IMR-90 (cell line): ENCODE results near the gene COL3A1. TPM values are rescaled to one million over a fixed set of nuclear protein-coding genes. Genes with fewer than 3 reads are reported as not detected.

Experiments used
- ATAC-seq: fragments of 200-7000 bp; cut with Tn5 transposase; 2 replicates; pipeline ENCODE4 v1.9.1; 2020; ENCODE audit warnings: low read depth, mild to moderate bottlenecking, moderate library complexity
- BruUV-seq: library from RNA; stranded (reverse); fragments of 400-500 nt; replicated peaks from 2 replicates; lab custom pipeline; 2021; lab: Mats Ljungman, UMichigan
- CTCF ChIA-PET: fragments of 300-600 bp; formaldehyde crosslinking; extraction: SDS; loops from one replicate; lab custom pipeline; 2021; ENCODE audit warnings: antibody characterized with exemption; lab: Yijun Ruan, JAX
- POLR2A ChIA-PET: fragments of 300-600 bp; sonication (Branson Sonifier 250); formaldehyde crosslinking; loops from one replicate; lab custom pipeline; 2022; ENCODE audit warnings: antibody characterized with exemption; ENCODE audit not compliant: unreplicated experiment; lab: Charles Lee
- DNase-seq: peaks from one replicate; pipeline ENCODE4 v3.0.0; 2013
- H2AFZ ChIP-seq: replicated peaks from 2 replicates; pipeline ENCODE3; 2013; ENCODE audit warnings: low read length, mild to moderate bottlenecking; ENCODE audit not compliant: poor library complexity
- H2AK5ac ChIP-seq: 2 replicates; pipeline ENCODE4 v1.6.1; 2013; ENCODE audit warnings: low read depth, low read length, inconsistent platforms
- H2AK9ac ChIP-seq: replicated peaks from 2 replicates; pipeline ENCODE3; 2013; ENCODE audit warnings: mild to moderate bottlenecking, low read depth, low read length, moderate library complexity; ENCODE audit not compliant: poor library complexity
- H2BK120ac ChIP-seq: 2 replicates; pipeline ENCODE4 v1.6.1; 2013; ENCODE audit warnings: low read depth, low read length, inconsistent platforms
- H2BK15ac ChIP-seq: 3 replicates; pipeline ENCODE4 v1.6.1; 2013; ENCODE audit warnings: low read depth, low read length, inconsistent platforms
- H2BK20ac ChIP-seq: 2 replicates; pipeline ENCODE4 v1.6.1; 2013; ENCODE audit warnings: low read depth, mild to moderate bottlenecking, inconsistent platforms, low read length, moderate library complexity
- H2BK5ac ChIP-seq: 2 replicates; pipeline ENCODE4 v1.6.1; 2013; ENCODE audit warnings: mild to moderate bottlenecking, low read depth, low read length, inconsistent platforms; ENCODE audit not compliant: poor library complexity, severe bottlenecking
- H3K14ac ChIP-seq: replicated peaks from 2 replicates; pipeline ENCODE4 v1.6.1; 2013; ENCODE audit warnings: low read depth, low read length, inconsistent platforms
- H3K18ac ChIP-seq: 2 replicates; pipeline ENCODE4 v1.6.1; 2013; ENCODE audit warnings: low read depth, low read length, control low read depth
- H3K23ac ChIP-seq: 2 replicates; pipeline ENCODE4 v1.6.1; 2013; ENCODE audit warnings: low read depth, low read length, inconsistent platforms
- H3K27ac ChIP-seq: 2 replicates; pipeline ENCODE4 v1.5.1; 2013; ENCODE audit warnings: mild to moderate bottlenecking, control low read depth, low read length; ENCODE audit not compliant: insufficient read depth
- H3K27me3 ChIP-seq: 2 replicates; pipeline ENCODE4 v1.6.1; 2013; ENCODE audit warnings: low read length; ENCODE audit not compliant: control insufficient read depth, insufficient read depth
- H3K36me3 ChIP-seq: 2 replicates; pipeline ENCODE4 v1.6.1; 2013; ENCODE audit warnings: low read length, mixed read lengths; ENCODE audit not compliant: control insufficient read depth, insufficient read depth
- H3K4ac ChIP-seq: 2 replicates; pipeline ENCODE4 v1.6.1; 2013; ENCODE audit warnings: low read depth, low read length, inconsistent platforms
- H3K4me1 ChIP-seq: 2 replicates; pipeline ENCODE4 v1.6.1; 2013; ENCODE audit warnings: low read length, mixed read lengths; ENCODE audit not compliant: control insufficient read depth, insufficient read depth
- H3K4me2 ChIP-seq: 2 replicates; pipeline ENCODE4 v1.6.1; 2013; ENCODE audit warnings: low read depth, mild to moderate bottlenecking, control low read depth, low read length, moderate library complexity
- H3K4me3 ChIP-seq: 2 replicates; pipeline ENCODE4 v1.5.1; 2013; ENCODE audit warnings: low read depth, mild to moderate bottlenecking, control low read depth, low read length, moderate library complexity; ENCODE audit not compliant: insufficient read depth
- H3K56ac ChIP-seq: 2 replicates; pipeline ENCODE4 v1.6.1; 2013; ENCODE audit warnings: low read length, inconsistent platforms; ENCODE audit not compliant: insufficient read depth; ENCODE audit errors: extremely low read depth
- H3K79me1 ChIP-seq, 2 experiments: 2 replicates each; pipeline ENCODE4 v1.6.1; 2013; ENCODE audit warnings: low read length in 2 of 2, inconsistent platforms in 1 of 2, low read depth in 1 of 2
- H3K9ac ChIP-seq: 2 replicates; pipeline ENCODE4 v1.6.1; 2013; ENCODE audit warnings: low read depth, low read length, control low read depth
- H3K9me1 ChIP-seq: 2 replicates; pipeline ENCODE4 v1.6.1; 2013; ENCODE audit warnings: low read length, inconsistent platforms; ENCODE audit not compliant: insufficient read depth
- H3K9me3 ChIP-seq: 2 replicates; pipeline ENCODE4 v1.6.1; 2013; ENCODE audit warnings: low read length; ENCODE audit not compliant: control insufficient read depth, insufficient read depth
- H4K20me1 ChIP-seq: 2 replicates; pipeline ENCODE4 v1.6.1; 2013; ENCODE audit warnings: low read length, inconsistent platforms; ENCODE audit not compliant: insufficient read depth
- H4K5ac ChIP-seq: 2 replicates; pipeline ENCODE4 v1.6.1; 2013; ENCODE audit warnings: mild to moderate bottlenecking, low read depth, low read length, control low read depth
- H4K8ac ChIP-seq, 2 experiments: 2 replicates each; pipeline ENCODE4 v1.6.1; 2013; ENCODE audit warnings: low read depth in 2 of 2, low read length in 2 of 2, control low read depth in 1 of 2, inconsistent platforms in 1 of 2
- H4K91ac ChIP-seq: 2 replicates; pipeline ENCODE4 v1.6.1; 2013; ENCODE audit warnings: low read depth, low read length, inconsistent platforms; ENCODE audit not compliant: insufficient read depth
- BHLHE40 ChIP-seq: fragments of 150-350 bp; IDR thresholded peaks from 2 replicates; pipeline ENCODE4 v1.6.1; 2016; ENCODE audit warnings: mild to moderate bottlenecking, low read depth, low read length
- CEBPB ChIP-seq: IDR thresholded peaks from 2 replicates; pipeline ENCODE4 v1.6.1; 2012; ENCODE audit warnings: low read depth, low read length, improper control_type of control experiment
- CHD1 ChIP-seq: IDR thresholded peaks from 2 replicates; pipeline ENCODE4 v1.6.1; 2012; ENCODE audit warnings: low read depth, low read length, improper control_type of control experiment
- FOS ChIP-seq: fragments of 150-350 bp; IDR thresholded peaks from 2 replicates; pipeline ENCODE4 v1.6.1; 2016; ENCODE audit warnings: low read depth, low read length
- MAZ ChIP-seq: IDR thresholded peaks from 2 replicates; pipeline ENCODE4 v1.6.1; 2012; ENCODE audit warnings: low read depth, mild to moderate bottlenecking, low read length, improper control_type of control experiment, moderate library complexity, borderline replicate concordance
- MXI1 ChIP-seq: IDR thresholded peaks from 2 replicates; pipeline ENCODE4 v1.6.1; 2012; ENCODE audit warnings: low read depth, mild to moderate bottlenecking, low read length, moderate library complexity, borderline replicate concordance
- NFE2L2 ChIP-seq: fragments of 150-350 bp; IDR thresholded peaks from 2 replicates; pipeline ENCODE4 v1.6.1; 2016; ENCODE audit warnings: low read depth, mild to moderate bottlenecking, low read length
- POLR2A ChIP-seq: IDR thresholded peaks from 2 replicates; pipeline ENCODE4 v1.6.1; 2012; ENCODE audit warnings: mild to moderate bottlenecking, low read depth, low read length
- RAD21 ChIP-seq: IDR thresholded peaks from 2 replicates; pipeline ENCODE4 v1.6.1; 2012; ENCODE audit warnings: low read length, improper control_type of control experiment
- RCOR1 ChIP-seq: IDR thresholded peaks from 2 replicates; pipeline ENCODE4 v1.6.1; 2012; ENCODE audit warnings: mild to moderate bottlenecking, low read length, improper control_type of control experiment; ENCODE audit not compliant: insufficient replicate concordance
- RFX5 ChIP-seq: IDR thresholded peaks from 2 replicates; pipeline ENCODE4 v1.8.0; 2012; ENCODE audit warnings: low read depth, mild to moderate bottlenecking, low read length, moderate library complexity
- SMC3 ChIP-seq: fragments of 150-350 bp; IDR thresholded peaks from 2 replicates; pipeline ENCODE4 v1.6.1; 2016; ENCODE audit warnings: low read depth, mild to moderate bottlenecking, antibody characterized with exemption, low read length, moderate library complexity
- WGBS, 2 experiments: methylation state at CpG; one replicate each; pipeline versions ENCODE4 v1.1.5 to v1.1.7; 2013; ENCODE audit warnings: missing lambda C conversion rate in 2 of 2; ENCODE audit not compliant: insufficient read length in 1 of 2; ENCODE audit errors: extremely low coverage in 2 of 2; 5-methylcytosine and 5-hydroxymethylcytosine counted together
- dilution Hi-C: fragments of 300-500 bp; cut with HindIII; formaldehyde crosslinking; loops from one replicate; pipeline ENCODE4 v1.14.3; 2018; ENCODE audit warnings: low sequenced_read_pairs; ENCODE audit not compliant: unreplicated experiment
- in situ Hi-C: fragments of 300-500 bp; cut with MboI; formaldehyde crosslinking; loops from 3 replicates; pipeline ENCODE4 v1.14.3; 2019; ENCODE audit warnings: low sequenced_read_pairs, inconsistent platforms, mixed read lengths
- intact Hi-C: fragments of 100-400 bp; cut with micrococcal nuclease; formaldehyde crosslinking; loops from 2 replicates; pipeline ENCODE4 v1.10.0; 2022
- polyA plus RNA-seq, 3 experiments: library from polyadenylated mRNA; depleted of rRNA; stranded (reverse); fragments of >200 nt; gene quantifications; 2 replicates each; pipeline ENCODE4 v1.2.3, GENCODE V29; 2012; ENCODE audit warnings: low replicate concordance in 1 of 3
- total RNA-seq: library from RNA; depleted of rRNA; stranded (reverse); fragments of >200 nt; gene quantifications from 2 replicates; pipeline ENCODE4 v1.2.3, GENCODE V29; 2012
- TF ChIP-seq, protein P1 (sequence below): fragments of 150-350 bp; IDR thresholded peaks from 2 replicates; pipeline ENCODE4 v1.6.1; 2017; ENCODE audit warnings: mild to moderate bottlenecking, antibody characterized with exemption, low read length, low read depth
- TF ChIP-seq, protein P2 (sequence below): fragments of 150-350 bp; IDR thresholded peaks from 2 replicates; pipeline ENCODE4 v1.6.1; 2016; ENCODE audit warnings: low read depth, mild to moderate bottlenecking, low read length, moderate library complexity, borderline replicate concordance

The COL3A1 gene
- total and polyA plus RNA-seq, 2 of the 4 experiments (the other 2 are of a cell fraction), result 402 to 408 TPM

DNA sequence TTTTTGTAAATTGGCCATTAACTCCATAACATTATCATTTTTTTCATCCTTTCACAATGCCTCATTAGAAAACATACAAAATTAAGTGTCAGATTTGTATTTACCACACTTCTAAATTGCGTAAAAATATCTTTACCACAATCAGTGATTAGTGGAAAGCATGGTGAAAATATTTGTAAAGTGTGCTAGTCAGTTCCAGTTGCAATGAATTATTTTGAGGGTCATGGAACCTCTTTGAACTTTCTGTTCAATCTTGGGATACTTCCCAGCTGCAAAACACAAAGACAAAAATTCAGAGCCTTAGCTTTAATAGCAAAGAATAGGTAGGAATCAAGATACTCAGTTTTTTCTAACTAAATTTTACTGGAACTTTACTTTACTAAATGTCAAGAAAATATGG lies 4.0 kb upstream of the COL3A1 start:
- H4K8ac ChIP-seq, result peak overlapping the region in 1 of 2 experiments; percentile 15; a peak in 2 of 4 replicates
- H3K18ac ChIP-seq, result peak overlapping the region; percentile 89; the same call in 1 of the 2 replicates
- H3K4me3 ChIP-seq, result no peak overlapping the region
- H4K91ac ChIP-seq, result no peak overlapping the region
- in situ Hi-C loops, result loop anchor here (10.0 kb wide), 1 partner anchor 185 kb away; no protein-coding TSS in a partner anchor
- ATAC-seq, result no peak
- peak overlapping the region; percentile 70 for H2BK5ac ChIP-seq
- no peak overlapping the region for H3K4ac ChIP-seq
- no peaks in the 10 kb centered on the region for H3K36me3 ChIP-seq
- no peak overlapping the region for H2AK9ac ChIP-seq
- CTCF ChIA-PET, result no interaction called here
- WGBS, 2 experiments, result no CpG with 5 or more reads among the region's 1 CpG
- dilution Hi-C loops, result no loop called here
- no peak overlapping the region for H2AK5ac ChIP-seq
- H2BK15ac ChIP-seq, result no peak overlapping the region
- 0 out of 2 replicates have a peak overlapping the region, but pooled peaks have one; percentile 17 for H2BK20ac ChIP-seq
- H2BK120ac ChIP-seq, result peak overlapping the region; percentile 54; the same call in 1 of the 2 replicates
- peaks cover 7% of the 10 kb centered on the region for H3K4me1 ChIP-seq
- H3K4me2 ChIP-seq, result peak overlapping the region; percentile 74
- no peaks in the 10 kb centered on the region for H4K20me1 ChIP-seq
- H3K14ac ChIP-seq, result no peak overlapping the region; the same call in 1 of the 2 replicates
- peaks cover 3 to 4% of the 10 kb centered on the region in 2 experiments; a peak in 2 of 4 replicates for H3K79me1 ChIP-seq
- POLR2A ChIA-PET, result interaction anchor here (1.6 kb wide), 1 partner anchor 8 kb away, joined by 6 read pairs; no protein-coding TSS in a partner anchor
- H3K27ac ChIP-seq, result peak overlapping the region; percentile 57; the same call in 1 of the 2 replicates
- no peak for DNase-seq
- H4K5ac ChIP-seq, result peak overlapping the region; percentile 53; the same call in 1 of the 2 replicates
- H3K9me3 ChIP-seq, result no peaks in the 10 kb centered on the region
- no peak overlapping the region for H3K56ac ChIP-seq
- H3K23ac ChIP-seq, result no peak overlapping the region
- no peak overlapping the region for H2AFZ ChIP-seq
- no peaks in the 10 kb centered on the region; the same call in 1 of the 2 replicates for H3K9me1 ChIP-seq
- H3K9ac ChIP-seq, result peak overlapping the region; percentile 19
- no TSS peak for BruUV-seq
- no peak for TF ChIP-seq CHD1
- no peak for TF ChIP-seq RCOR1
- TF ChIP-seq MAZ, result no peak
- no peak for TF ChIP-seq NFE2L2
- no peak for TF ChIP-seq MXI1
- no peak for TF ChIP-seq BHLHE40
- TF ChIP-seq POLR2A, result no peak
- TF ChIP-seq, protein P1, sequence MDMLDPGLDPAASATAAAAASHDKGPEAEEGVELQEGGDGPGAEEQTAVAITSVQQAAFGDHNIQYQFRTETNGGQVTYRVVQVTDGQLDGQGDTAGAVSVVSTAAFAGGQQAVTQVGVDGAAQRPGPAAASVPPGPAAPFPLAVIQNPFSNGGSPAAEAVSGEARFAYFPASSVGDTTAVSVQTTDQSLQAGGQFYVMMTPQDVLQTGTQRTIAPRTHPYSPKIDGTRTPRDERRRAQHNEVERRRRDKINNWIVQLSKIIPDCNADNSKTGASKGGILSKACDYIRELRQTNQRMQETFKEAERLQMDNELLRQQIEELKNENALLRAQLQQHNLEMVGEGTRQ, result no peak
- TF ChIP-seq CEBPB, result no peak
- no peak for TF ChIP-seq RFX5
- TF ChIP-seq RAD21, result no peak
- TF ChIP-seq FOS, result no peak
- no peak for TF ChIP-seq SMC3
- TF ChIP-seq, protein P2, sequence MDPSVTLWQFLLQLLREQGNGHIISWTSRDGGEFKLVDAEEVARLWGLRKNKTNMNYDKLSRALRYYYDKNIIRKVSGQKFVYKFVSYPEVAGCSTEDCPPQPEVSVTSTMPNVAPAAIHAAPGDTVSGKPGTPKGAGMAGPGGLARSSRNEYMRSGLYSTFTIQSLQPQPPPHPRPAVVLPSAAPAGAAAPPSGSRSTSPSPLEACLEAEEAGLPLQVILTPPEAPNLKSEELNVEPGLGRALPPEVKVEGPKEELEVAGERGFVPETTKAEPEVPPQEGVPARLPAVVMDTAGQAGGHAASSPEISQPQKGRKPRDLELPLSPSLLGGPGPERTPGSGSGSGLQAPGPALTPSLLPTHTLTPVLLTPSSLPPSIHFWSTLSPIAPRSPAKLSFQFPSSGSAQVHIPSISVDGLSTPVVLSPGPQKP, result no peak
- intact Hi-C loops, result loop anchor here (2.0 to 10.0 kb wide), 3 partner anchors 118 to 675 kb away; partner anchors contain the start of gene GULP1
- H3K27me3 ChIP-seq, result no peaks in the 10 kb centered on the region
